HG03095 (cell line): ENCODE measurements around the gene WDR45B.

Experiments
- ATAC-seq: cut with Tn5 transposase; IDR thresholded peaks from one replicate; pipeline ENCODE4 v1.9.1; 2021; ENCODE audit warnings: moderate library complexity; ENCODE audit not compliant: unreplicated experiment

WDR45B gene

GRCh38 chr17:82601447-82602000, 46.7 kb downstream of the WDR45B start:
- no peak for ATAC-seq

- ATAC-seq, result no peak
Measured at GRCh38 chr17:82600731-82601446, 47.4 kb downstream of the WDR45B start.

- ATAC-seq, result no peak
Measured at GRCh38 chr17:82599674-82600661, 48.3 kb downstream of the WDR45B start.

- ATAC-seq, result no peak
Measured at GRCh38 chr17:82598256-82599119, 49.8 kb downstream of the WDR45B start.

- no peak for ATAC-seq
Measured at GRCh38 chr17:82596837-82597672, 51.2 kb downstream of the WDR45B start.

GRCh38 chr17:82596296-82596695, 51.9 kb downstream of the WDR45B start:
- no peak for ATAC-seq

GRCh38 chr17:82595893-82596292, 52.4 kb downstream of the WDR45B start:
- no peak for ATAC-seq

GRCh38 chr17:82594571-82594970, 53.7 kb downstream of the WDR45B start:
- ATAC-seq, result no peak

GRCh38 chr17:82593590-82594087, 54.6 kb downstream of the WDR45B start:
- no peak for ATAC-seq

- ATAC-seq, result no peak
Measured at GRCh38 chr17:82592767-82593589, 55.3 kb downstream of the WDR45B start.

GRCh38 chr17:82592289-82592766, 55.9 kb downstream of the WDR45B start:
- ATAC-seq, result no peak

GRCh38 chr17:82590881-82591539, 57.2 kb downstream of the WDR45B start:
- no peak for ATAC-seq

- ATAC-seq, result no peak
Measured at GRCh38 chr17:82590216-82590615, 58.0 kb downstream of the WDR45B start.

- ATAC-seq, result no peak
Measured at GRCh38 chr17:82589851-82590180, 58.4 kb downstream of the WDR45B start.

GRCh38 chr17:82588266-82589175, 59.7 kb downstream of the WDR45B start:
- ATAC-seq, result no peak

- no peak for ATAC-seq
Measured at GRCh38 chr17:82587234-82588086, 60.8 kb downstream of the WDR45B start.
